GM12891 (cell line): ENCODE results near the gene AQP10.

Source experiments
- POLR2A ChIP-seq: IDR thresholded peaks from 2 replicates; pipeline ENCODE4 v1.6.1; 2011; ENCODE audit warnings: low read depth, low read length, control low read depth
- POLR2AphosphoS5 ChIP-seq: IDR thresholded peaks from 2 replicates; pipeline ENCODE4 v1.6.1; 2011; ENCODE audit warnings: low read depth, low read length, control low read depth
- POU2F2 ChIP-seq: IDR thresholded peaks from 2 replicates; pipeline ENCODE4 v1.6.1; 2011; ENCODE audit warnings: low read depth, mild to moderate bottlenecking, control low read depth, low read length, moderate library complexity
- SPI1 ChIP-seq: IDR thresholded peaks from 2 replicates; pipeline ENCODE4 v1.6.1; 2011; ENCODE audit warnings: low read depth, low read length, control low read depth
- TAF1 ChIP-seq: IDR thresholded peaks from 2 replicates; pipeline ENCODE4 v1.6.1; 2011; ENCODE audit warnings: low read depth, low read length, control low read depth

DNA sequence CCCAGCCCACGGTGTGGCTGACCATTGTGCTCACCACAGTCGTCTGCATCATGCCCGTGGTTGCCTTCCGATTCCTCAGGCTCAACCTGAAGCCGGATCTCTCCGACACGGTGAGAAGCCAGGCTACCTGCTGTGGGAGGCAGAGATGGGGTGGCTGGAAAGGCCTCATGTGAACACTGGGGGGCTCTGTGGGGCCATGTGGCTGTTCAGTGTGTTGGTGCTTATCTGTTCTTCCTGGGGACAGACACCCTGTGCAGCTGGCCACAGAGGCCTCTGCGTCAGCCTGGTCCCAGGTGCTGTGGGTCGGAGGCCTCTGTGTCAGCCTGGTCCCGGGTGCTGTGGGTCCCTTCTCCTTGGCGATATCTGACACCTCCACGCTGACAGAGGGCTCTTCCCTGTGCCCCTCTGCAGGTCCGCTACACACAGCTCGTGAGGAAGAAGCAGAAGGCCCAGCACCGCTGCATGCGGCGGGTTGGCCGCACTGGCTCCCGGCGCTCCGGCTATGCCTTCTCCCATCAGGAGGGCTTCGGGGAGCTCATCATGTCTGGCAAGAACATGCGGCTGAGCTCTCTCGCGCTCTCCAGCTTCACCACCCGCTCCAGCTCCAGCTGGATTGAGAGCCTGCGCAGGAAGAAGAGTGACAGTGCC lies 27.7 kb downstream of the AQP10 start:
- TF ChIP-seq POLR2A: no peak
- TF ChIP-seq POLR2AphosphoS5: no peak
- TF ChIP-seq SPI1: no peak
- TF ChIP-seq POU2F2: no peak
- no peak for TF ChIP-seq TAF1
